Upper lobe of right lung (tissue), 1 donor: ENCODE measurements around the gene ARHGAP45. TPM values are rescaled to one million over a fixed set of nuclear protein-coding genes. Genes with fewer than 3 reads are reported as not detected.

Source experiments
- ATAC-seq: fragments of 200-7000 bp; cut with Tn5 transposase; one replicate; pipeline ENCODE4 v1.9.1; 2020; ENCODE audit warnings: mild to moderate bottlenecking, moderate library complexity
- DNase-seq: peaks from one replicate; pipeline ENCODE4 v3.0.0-alpha.2; 2020
- H3K27ac ChIP-seq: fragments of 200-600 bp; one replicate; pipeline ENCODE4 v1.8.0; 2022
- H3K27me3 ChIP-seq: fragments of 200-600 bp; one replicate; pipeline ENCODE4 v1.8.0; 2022; ENCODE audit warnings: mild to moderate bottlenecking
- H3K36me3 ChIP-seq: fragments of 200-600 bp; one replicate; pipeline ENCODE4 v1.8.0; 2022
- H3K4me1 ChIP-seq: fragments of 200-600 bp; one replicate; pipeline ENCODE4 v1.8.0; 2022
- H3K4me3 ChIP-seq: fragments of 200-600 bp; one replicate; pipeline ENCODE4 v1.8.0; 2022; ENCODE audit warnings: mild to moderate bottlenecking
- H3K9me3 ChIP-seq: fragments of 200-600 bp; one replicate; pipeline ENCODE4 v1.8.0; 2022
- intact Hi-C: fragments of 100-400 bp; cut with DNase I; formaldehyde crosslinking; loops from one replicate; pipeline ENCODE4 v1.11.0; 2022
- total RNA-seq: library from RNA; stranded (reverse); fragmentation: NEBNext Ultra II Directional; extraction: Animal tissue kit (Norgen Biotek cat#: 25700); gene quantifications from one replicate; pipeline ENCODE4 v1.2.1, GENCODE V29; 2021
- TF ChIP-seq, protein P1 (sequence below): fragments of 200-600 bp; IDR thresholded peaks from one replicate; pipeline ENCODE4 v1.8.0; 2022; ENCODE audit warnings: antibody characterized with exemption
- donor health status: DM: no; HTN: yes; CAD: no; lungs with severe emphysema.

Gene ARHGAP45
- total RNA-seq, 1 donor from 2014 or later = 98.2 TPM

DNA sequence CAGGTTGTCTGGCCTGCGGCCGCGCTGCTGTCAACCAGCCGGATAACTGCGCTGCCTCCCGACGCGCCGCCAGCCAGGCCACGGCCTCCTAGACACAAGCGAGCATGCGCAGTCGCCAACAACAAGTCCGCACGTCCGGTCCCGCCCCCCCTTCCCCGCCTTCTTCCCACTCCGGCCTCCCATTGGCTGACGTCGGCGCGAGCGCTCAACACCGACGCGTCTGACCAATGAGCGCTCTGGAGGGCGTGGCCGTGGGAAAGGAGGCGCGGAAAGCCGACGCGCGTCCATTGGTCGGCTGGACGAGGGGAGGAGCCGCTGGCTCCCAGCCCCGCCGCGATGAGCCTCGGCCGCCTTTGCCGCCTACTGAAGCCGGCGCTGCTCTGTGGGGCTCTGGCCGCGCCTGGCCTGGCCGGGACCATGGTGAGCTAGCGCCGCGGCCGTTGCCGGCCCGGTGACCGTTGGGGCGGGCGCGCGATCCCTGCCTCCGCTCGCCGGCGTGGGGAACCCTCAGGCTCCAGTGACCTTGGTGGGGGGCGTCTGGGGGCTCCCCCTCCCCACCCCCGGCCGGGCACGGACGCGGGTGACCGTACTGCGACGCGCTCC lies 36.8 kb downstream of the ARHGAP45 start, which contains the start of gene GPX4:
TSS of gene GPX4 (plus strand) at position 287 of the 603 bp plus-strand sequence. CDS start at position 337, 50 bp downstream.
- no peaks in the 10 kb centered on the region for H3K9me3 ChIP-seq
- H3K36me3 ChIP-seq = peaks cover 26% of the 10 kb centered on the region
- TF ChIP-seq, protein P1, sequence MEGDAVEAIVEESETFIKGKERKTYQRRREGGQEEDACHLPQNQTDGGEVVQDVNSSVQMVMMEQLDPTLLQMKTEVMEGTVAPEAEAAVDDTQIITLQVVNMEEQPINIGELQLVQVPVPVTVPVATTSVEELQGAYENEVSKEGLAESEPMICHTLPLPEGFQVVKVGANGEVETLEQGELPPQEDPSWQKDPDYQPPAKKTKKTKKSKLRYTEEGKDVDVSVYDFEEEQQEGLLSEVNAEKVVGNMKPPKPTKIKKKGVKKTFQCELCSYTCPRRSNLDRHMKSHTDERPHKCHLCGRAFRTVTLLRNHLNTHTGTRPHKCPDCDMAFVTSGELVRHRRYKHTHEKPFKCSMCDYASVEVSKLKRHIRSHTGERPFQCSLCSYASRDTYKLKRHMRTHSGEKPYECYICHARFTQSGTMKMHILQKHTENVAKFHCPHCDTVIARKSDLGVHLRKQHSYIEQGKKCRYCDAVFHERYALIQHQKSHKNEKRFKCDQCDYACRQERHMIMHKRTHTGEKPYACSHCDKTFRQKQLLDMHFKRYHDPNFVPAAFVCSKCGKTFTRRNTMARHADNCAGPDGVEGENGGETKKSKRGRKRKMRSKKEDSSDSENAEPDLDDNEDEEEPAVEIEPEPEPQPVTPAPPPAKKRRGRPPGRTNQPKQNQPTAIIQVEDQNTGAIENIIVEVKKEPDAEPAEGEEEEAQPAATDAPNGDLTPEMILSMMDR = no peak
- H3K27me3 ChIP-seq = no peaks in the 10 kb centered on the region
- peak within 1 kb of the TSS; percentile 96 for H3K27ac ChIP-seq
- ATAC-seq (peak; percentile 87), DNase-seq (peak; percentile 100)
- H3K4me1 ChIP-seq = peaks cover 55% of the 10 kb centered on the region
- intact Hi-C loops = no loop called here
- peak within 1 kb of the TSS; percentile 74 for H3K4me3 ChIP-seq

DNA sequence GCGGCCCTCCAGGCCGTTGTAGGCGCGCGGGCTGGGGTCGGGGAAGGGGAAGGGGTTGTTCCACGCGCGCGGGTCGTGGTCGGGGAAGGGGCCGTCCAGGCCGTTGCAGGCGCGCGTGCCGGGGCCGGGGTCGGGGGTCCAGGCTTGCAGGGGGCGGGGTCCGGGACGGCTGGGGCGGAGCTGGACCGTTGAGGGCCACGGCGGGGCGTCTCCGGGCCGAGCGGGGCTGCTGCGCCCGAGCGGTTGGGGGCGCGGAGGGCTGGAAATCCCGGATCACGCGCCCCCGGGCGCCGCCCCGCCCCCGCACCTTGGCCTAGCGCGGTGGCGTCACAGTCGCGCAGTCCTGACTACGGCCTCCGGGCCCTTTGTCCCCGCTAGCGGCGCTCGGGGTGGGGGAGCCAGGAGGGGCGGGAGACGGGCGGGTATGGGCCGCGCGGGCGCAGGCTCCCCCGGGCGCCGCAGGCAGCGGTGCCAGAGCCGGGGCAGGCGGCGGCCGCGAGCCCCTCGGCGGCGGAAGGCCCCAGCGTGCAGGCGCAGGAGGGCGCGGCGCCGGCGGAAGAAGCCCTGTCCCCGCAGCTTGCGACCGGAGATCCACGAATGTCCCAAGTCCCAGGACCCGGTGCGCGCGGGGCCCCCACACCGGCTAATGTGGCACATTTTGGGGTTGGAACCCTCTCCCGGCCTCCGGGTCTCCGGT lies 37.5 kb downstream of the ARHGAP45 start:
- H3K27ac ChIP-seq = peak overlapping the region; percentile 96
- TF ChIP-seq, protein P1 = no peak
- peak overlapping the region; percentile 74 for H3K4me3 ChIP-seq
- intact Hi-C loops = no loop called here
- H3K27me3 ChIP-seq = no peaks in the 10 kb centered on the region
- peaks cover 49% of the 10 kb centered on the region for H3K4me1 ChIP-seq
- no peaks in the 10 kb centered on the region for H3K9me3 ChIP-seq
- peaks cover 33% of the 10 kb centered on the region for H3K36me3 ChIP-seq
- DNase-seq = peak; percentile 93
- ATAC-seq = peak; percentile 58

DNA sequence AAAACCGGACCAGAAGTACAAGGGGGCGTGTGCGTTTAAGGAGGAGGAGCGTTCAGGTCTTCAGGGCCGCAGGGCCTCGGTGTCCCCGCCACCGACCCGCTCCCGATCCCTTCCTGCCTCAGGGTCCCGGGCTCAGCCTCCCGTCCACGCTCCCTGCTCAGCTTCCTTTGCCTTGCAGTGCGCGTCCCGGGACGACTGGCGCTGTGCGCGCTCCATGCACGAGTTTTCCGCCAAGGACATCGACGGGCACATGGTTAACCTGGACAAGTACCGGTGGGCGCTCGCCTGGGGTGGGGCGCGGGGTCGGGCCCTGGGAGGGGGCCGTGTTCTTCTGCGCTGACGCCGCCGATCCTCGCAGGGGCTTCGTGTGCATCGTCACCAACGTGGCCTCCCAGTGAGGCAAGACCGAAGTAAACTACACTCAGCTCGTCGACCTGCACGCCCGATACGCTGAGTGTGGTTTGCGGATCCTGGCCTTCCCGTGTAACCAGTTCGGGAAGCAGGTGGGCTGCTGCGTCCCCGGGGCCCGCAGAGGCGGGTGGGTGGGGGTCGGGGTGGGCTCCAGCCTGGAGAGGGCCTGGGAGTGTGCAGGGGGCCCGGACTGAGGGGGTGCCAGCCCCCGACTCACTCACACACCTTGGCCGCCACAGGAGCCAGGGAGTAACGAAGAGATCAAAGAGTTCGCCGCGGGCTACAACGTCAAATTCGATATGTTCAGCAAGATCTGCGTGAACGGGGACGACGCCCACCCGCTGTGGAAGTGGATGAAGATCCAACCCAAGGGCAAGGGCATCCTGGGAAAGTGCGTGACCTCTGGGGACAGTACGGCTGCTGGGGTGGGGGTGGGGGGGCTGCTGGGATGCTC lies 38.3 kb downstream of the ARHGAP45 start:
- no peaks in the 10 kb centered on the region for H3K27me3 ChIP-seq
- TF ChIP-seq, protein P1 = no peak
- H3K4me1 ChIP-seq = peaks cover 45% of the 10 kb centered on the region
- peaks cover 41% of the 10 kb centered on the region for H3K36me3 ChIP-seq
- ATAC-seq (no peak), DNase-seq (peak; percentile 80)
- H3K9me3 ChIP-seq = no peaks in the 10 kb centered on the region
- peak overlapping the region; percentile 74 for H3K4me3 ChIP-seq
- intact Hi-C loops = no loop called here
- H3K27ac ChIP-seq = peak overlapping the region; percentile 96

DNA sequence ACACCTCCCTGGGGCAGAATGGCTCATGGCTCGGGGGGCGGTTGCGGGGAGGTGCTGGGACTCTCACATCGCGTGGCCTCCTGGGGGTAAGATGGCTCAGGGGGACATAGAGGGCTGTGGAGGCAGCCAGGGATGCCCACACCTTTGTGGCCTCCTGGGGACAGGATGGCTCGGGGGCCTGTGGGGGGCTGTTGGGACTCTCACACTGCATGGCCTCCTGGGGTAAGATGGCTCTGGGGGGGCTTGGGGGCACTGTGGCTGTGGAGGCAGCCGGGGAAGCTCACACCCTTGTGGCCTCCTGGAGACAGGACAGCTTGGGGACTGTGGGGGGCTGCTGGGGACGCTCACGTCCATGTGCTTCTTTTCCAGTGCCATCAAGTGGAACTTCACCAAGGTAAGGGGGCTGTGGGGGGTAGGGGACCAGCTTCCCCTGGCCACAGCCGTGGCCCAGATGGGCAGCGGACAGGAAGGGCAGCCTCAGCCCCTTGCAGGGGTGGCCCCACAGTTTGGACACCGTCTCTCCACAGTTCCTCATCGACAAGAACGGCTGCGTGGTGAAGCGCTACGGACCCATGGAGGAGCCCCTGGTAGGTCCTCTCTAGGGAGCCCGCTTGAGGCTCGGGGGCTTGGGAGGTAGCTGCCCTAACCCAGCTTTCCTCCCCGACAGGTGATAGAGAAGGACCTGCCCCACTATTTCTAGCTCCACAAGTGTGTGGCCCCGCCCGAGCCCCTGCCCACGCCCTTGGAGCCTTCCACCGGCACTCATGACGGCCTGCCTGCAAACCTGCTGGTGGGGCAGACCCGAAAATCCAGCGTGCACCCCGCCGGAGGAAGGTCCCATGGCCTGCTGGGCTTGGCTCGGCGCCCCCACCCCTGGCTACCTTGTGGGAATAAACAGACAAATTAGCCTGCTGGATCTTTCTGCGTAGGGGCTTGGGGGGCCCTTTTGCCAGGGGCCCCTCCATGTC lies 39.2 kb downstream of the ARHGAP45 start:
- intact Hi-C loops = no loop called here

More for the DNA sequence above, 39.2 kb downstream of the ARHGAP45 start:
- TF ChIP-seq, protein P1 = no peak
- Histone ChIP-seq H3K4me3 (no peak overlapping the region), H3K36me3 (peaks cover 50% of the 10 kb centered on the region), H3K9me3 (no peaks in the 10 kb centered on the region), H3K4me1 (peaks cover 38% of the 10 kb centered on the region), H3K27me3 (no peaks in the 10 kb centered on the region), H3K27ac (no peak overlapping the region)
- DNase-seq (no peak), ATAC-seq (no peak)
